Right cardiac atrium (tissue), 5 donors: ENCODE data around the gene COL19A1. TPM values are rescaled to one million over a fixed set of nuclear protein-coding genes. Genes with fewer than 3 reads are reported as not detected.

Experiments
- ATAC-seq, 2 donors: fragments of 200-7000 bp; cut with Tn5 transposase; one replicate each; pipeline versions ENCODE4 v1.8.0 to v1.9.1; 2020; ENCODE audit warnings: moderate library complexity in 2 of 2, mild to moderate bottlenecking in 1 of 2
- DNase-seq, 3 donors: peaks; one replicate each; pipeline ENCODE4 v3.0.0-alpha.2; 2020
- H3K27ac ChIP-seq: one replicate; pipeline ENCODE4 v1.5.1; 2013; ENCODE audit warnings: mild to moderate bottlenecking, low read length, control low read depth, moderate library complexity
- H3K27me3 ChIP-seq: one replicate; pipeline ENCODE4 v1.6.1; 2013; ENCODE audit not compliant: control insufficient read depth, insufficient read depth
- H3K4me1 ChIP-seq: one replicate; pipeline ENCODE4 v1.6.1; 2013; ENCODE audit warnings: low read length; ENCODE audit not compliant: control insufficient read depth, insufficient read depth
- H3K4me3 ChIP-seq: one replicate; pipeline ENCODE4 v1.5.1; 2013; ENCODE audit warnings: low read length, control low read depth
- H3K9me3 ChIP-seq: one replicate; pipeline ENCODE4 v1.6.1; 2013; ENCODE audit warnings: low read length; ENCODE audit not compliant: control insufficient read depth
- WGBS: extraction: QIAGEN DNeasy Blood & Tissue Kit; methylation state at CpG from one replicate; pipeline ENCODE4 v1.1.7; 2013; 5-methylcytosine and 5-hydroxymethylcytosine counted together
- intact Hi-C, 4 donors: fragments of 100-400 bp; cut with DNase I; formaldehyde crosslinking; loops; one replicate each; pipeline versions ENCODE4 v1.11.0 to v1.14.0; 2022 to 2023
- polyA plus RNA-seq: library from polyadenylated mRNA; stranded (reverse); fragments of 200-250 nt; gene quantifications from one replicate; pipeline ENCODE4 v1.2.3, GENCODE V29; 2013
- total RNA-seq, 4 donors: library from RNA; stranded (reverse); fragmentation: NEBNext Ultra II Directional; extraction: Animal tissue kit (Norgen Biotek cat#: 25700); gene quantifications; one replicate each; pipeline ENCODE4 v1.2.1, GENCODE V29; 2021
- donor health status: healthy with polysubstance abuse.
- donor health status: DM: no; HTN: yes; CAD: no.
- donor health status: DM: no; HTN: no; CAD: no.
- donor health status: DM: no; HTN: yes; CAD: no; lungs with severe emphysema.
- donor health status: DM: yes; HTN: yes; CAD: no.

Gene COL19A1
- total and polyA plus RNA-seq, 5 donors = 1.0 to 6.0 (median 3.6) TPM

GRCh38 chr6:70176842-70177550, 310.6 kb downstream of the COL19A1 start:
- Histone ChIP-seq H3K27me3 (no peaks in the 10 kb centered on the region), H3K4me3 (no peak overlapping the region), H3K27ac (no peak overlapping the region), H3K4me1 (no peaks in the 10 kb centered on the region), H3K9me3 (no peaks in the 10 kb centered on the region)
- ATAC-seq (no peak), DNase-seq (no peak)
- 74% methylated on average over 3 of the region's 3 CpGs for WGBS
- intact Hi-C loops = no loop called here

DNA sequence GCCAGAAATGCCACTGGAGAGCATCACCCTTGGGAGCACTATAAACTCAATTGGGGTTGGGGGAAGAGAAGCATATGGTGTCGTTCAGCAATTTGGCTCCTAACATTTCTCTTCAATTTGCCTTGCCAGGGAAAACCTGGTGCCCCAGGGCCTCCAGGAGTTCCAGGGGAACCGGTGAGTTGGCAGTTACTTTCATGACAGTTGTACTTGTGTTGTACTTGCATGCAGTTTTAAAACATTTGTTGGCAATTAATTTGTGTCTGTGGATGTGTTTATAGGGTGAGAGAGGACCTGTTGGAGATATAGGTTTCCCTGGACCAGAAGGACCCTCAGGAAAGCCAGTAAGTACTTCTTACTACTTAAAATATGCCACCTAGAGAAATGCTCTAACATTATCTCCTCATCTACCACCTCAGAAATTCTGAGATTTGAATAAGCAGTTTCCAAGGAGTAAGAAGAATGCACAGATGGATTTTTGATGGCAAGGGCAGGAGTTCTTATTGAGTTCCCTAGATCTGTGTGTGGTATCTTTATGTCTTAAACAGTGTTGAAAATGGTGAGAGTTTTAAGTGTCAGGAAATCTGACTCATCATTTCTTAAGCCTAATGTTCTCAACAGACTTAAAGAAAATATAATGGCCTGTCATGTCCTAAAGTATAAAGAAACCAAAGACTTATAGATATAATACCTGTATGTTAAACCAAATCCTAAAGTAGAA, 314.0 kb downstream of the COL19A1 start:
- intact Hi-C loops = no loop called here
- Histone ChIP-seq H3K4me3 (no peak overlapping the region), H3K27me3 (no peaks in the 10 kb centered on the region), H3K9me3 (no peaks in the 10 kb centered on the region), H3K27ac (no peak overlapping the region), H3K4me1 (no peaks in the 10 kb centered on the region)
- ATAC-seq (no peak), DNase-seq (no peak)
- WGBS = 86% methylated on average over 2 of the region's 2 CpGs

GRCh38 chr6:70180901-70181599, 314.7 kb downstream of the COL19A1 start:
- Histone ChIP-seq H3K9me3 (no peaks in the 10 kb centered on the region), H3K4me1 (no peaks in the 10 kb centered on the region), H3K4me3 (no peak overlapping the region), H3K27me3 (no peaks in the 10 kb centered on the region), H3K27ac (no peak overlapping the region)
- ATAC-seq (no peak), DNase-seq (no peak)
- intact Hi-C loops = no loop called here
- WGBS = 41% methylated on average over 1 of the region's 1 CpG

GRCh38 chr6:70183538-70183937, 317.2 kb downstream of the COL19A1 start:
- 61% methylated on average over 3 of the region's 3 CpGs for WGBS
- Histone ChIP-seq H3K9me3 (no peaks in the 10 kb centered on the region), H3K4me3 (no peak overlapping the region), H3K27me3 (no peaks in the 10 kb centered on the region), H3K4me1 (no peaks in the 10 kb centered on the region), H3K27ac (no peak overlapping the region)
- intact Hi-C loops = no loop called here
- ATAC-seq = no peak
- no peak for DNase-seq

DNA sequence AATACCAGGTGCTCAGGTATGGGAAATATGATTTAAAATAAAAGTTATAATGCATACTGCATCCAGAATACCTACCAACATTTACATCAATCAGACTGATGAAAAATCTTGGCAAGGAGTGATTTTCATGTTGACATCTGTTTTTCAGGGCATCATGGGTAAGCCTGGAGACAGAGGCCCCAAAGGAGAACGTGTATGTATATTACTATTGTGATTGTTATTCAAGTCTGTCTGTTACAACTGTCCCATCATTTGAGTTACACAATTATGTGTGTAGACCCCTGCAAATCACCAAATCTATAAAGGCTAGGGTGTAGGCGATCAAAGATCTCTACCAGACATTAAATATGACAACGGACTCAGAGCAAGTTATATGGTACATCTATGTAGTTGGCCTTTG, 318.4 kb downstream of the COL19A1 start:
- Histone ChIP-seq H3K27ac (no peak overlapping the region), H3K4me3 (no peak overlapping the region), H3K27me3 (no peaks in the 10 kb centered on the region), H3K9me3 (no peaks in the 10 kb centered on the region), H3K4me1 (no peaks in the 10 kb centered on the region)
- no peak for DNase-seq
- WGBS = 76% methylated on average over 3 of the region's 3 CpGs
- intact Hi-C loops = no loop called here
- ATAC-seq = no peak

GRCh38 chr6:70186461-70186860, 320.1 kb downstream of the COL19A1 start:
- DNase-seq = no peak
- Histone ChIP-seq H3K4me1 (no peaks in the 10 kb centered on the region), H3K27me3 (no peaks in the 10 kb centered on the region), H3K9me3 (no peaks in the 10 kb centered on the region), H3K4me3 (no peak overlapping the region), H3K27ac (no peak overlapping the region)
- intact Hi-C loops = no loop called here
- WGBS = 60% methylated on average over 1 of the region's 1 CpG
- no peak for ATAC-seq

DNA sequence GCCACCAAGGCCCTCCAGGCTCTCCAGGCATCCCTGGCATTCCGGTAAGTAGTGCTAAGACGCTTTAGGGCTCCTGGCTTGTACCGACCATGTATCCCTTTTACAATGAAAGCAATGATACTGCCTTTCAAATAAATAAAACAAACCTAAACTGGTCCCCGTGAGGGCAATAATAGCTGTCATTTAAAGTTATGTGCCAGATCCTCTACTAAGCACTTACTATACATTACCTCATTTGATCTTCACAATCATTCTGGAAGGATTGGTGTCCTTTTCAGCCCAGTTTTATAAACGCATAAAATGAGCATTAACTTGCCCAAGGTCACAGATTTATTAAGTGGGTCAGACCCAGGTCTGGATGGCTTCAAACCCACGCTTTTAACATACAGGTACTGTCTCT, 321.8 kb downstream of the COL19A1 start:
- H3K27ac ChIP-seq = no peak overlapping the region
- DNase-seq = no peak
- no peaks in the 10 kb centered on the region for H3K4me1 ChIP-seq
- intact Hi-C loops = no loop called here
- H3K4me3 ChIP-seq = no peak overlapping the region
- H3K9me3 ChIP-seq = no peaks in the 10 kb centered on the region
- 88% methylated on average over 6 of the region's 6 CpGs for WGBS
- ATAC-seq = no peak
- H3K27me3 ChIP-seq = no peaks in the 10 kb centered on the region

GRCh38 chr6:70194421-70194820, 328.1 kb downstream of the COL19A1 start:
- intact Hi-C loops = no loop called here
- no peaks in the 10 kb centered on the region for H3K9me3 ChIP-seq
- H3K4me3 ChIP-seq = no peak overlapping the region
- H3K27ac ChIP-seq = no peak overlapping the region
- H3K4me1 ChIP-seq = no peaks in the 10 kb centered on the region
- H3K27me3 ChIP-seq = no peaks in the 10 kb centered on the region
- DNase-seq (no peak), ATAC-seq (no peak)

DNA sequence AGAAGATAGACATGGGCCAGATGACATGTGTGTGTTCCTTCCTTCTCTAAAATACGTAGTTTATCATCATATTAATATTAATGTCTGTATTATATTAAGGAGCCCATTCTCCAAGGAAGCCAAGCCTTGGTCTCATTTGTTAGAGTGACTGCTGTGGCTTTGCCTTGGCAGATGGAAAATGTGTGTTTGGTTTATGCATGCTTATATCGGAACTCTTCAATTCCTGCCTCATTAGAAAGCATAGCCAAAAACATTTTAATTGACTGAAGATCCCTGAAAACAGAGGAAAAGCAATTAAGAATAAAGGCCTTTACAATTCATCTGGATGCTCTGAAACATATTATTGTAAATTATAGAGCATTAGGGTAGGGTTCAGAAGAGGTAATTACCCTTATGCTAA, 330.2 kb downstream of the COL19A1 start:
- ATAC-seq = no peak
- no peak for DNase-seq
- 87% methylated on average over 2 of the region's 2 CpGs for WGBS
- no peaks in the 10 kb centered on the region for H3K4me1 ChIP-seq
- no peak overlapping the region for H3K27ac ChIP-seq
- H3K27me3 ChIP-seq = no peaks in the 10 kb centered on the region
- no peak overlapping the region for H3K4me3 ChIP-seq
- intact Hi-C loops = no loop called here
- H3K9me3 ChIP-seq = no peaks in the 10 kb centered on the region

DNA sequence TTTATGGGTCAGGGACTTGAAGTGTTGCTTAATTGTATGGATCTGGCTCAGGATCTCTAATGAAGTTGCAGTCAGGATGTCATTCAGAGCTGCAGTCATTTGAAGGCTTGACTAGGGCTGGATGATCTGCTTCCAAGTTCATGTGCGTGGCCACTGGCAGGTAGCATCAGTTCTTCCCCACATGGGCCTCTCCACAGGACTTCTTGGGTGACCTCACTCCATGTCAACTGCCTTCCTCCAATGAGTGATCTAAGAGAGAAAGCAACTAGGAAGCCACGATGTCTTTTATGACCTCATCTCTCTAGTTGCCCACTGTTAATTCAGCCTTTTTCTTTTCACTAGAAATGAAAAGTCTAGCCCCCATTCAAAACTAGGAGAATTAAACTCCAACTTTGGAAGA, 332.4 kb downstream of the COL19A1 start:
- WGBS = 64% methylated on average over 2 of the region's 2 CpGs
- DNase-seq = no peak
- H3K4me1 ChIP-seq = no peaks in the 10 kb centered on the region
- ATAC-seq = no peak
- no peak overlapping the region for H3K4me3 ChIP-seq
- intact Hi-C loops = no loop called here
- no peaks in the 10 kb centered on the region for H3K27me3 ChIP-seq
- H3K9me3 ChIP-seq = no peaks in the 10 kb centered on the region
- H3K27ac ChIP-seq = no peak overlapping the region

DNA sequence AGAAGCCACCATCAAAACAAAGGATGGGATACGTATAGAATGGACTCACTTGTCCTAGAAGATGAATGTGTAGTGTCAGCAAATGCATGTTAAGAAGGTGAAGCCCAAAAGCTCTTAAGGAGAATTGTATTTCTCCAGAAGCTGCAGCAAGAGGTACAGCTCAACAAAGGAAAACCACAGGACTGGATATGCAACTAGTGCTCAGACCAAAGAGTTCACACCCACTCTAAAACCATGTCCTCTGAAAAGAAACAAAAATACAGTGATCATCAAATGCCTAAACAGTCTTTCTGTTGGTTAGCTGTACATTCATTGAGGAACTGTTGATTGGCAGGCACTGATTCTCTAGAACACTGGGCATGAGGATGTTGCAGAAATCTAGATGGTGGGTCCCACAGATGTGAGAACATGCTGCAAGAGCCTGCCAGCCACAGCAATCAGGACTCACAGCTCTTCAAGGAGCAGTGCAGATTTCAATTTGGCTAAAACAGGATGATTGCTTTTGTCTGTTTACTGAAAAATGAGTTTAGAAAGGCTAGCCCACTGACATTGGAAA, 342.0 kb downstream of the COL19A1 start:
- Histone ChIP-seq H3K27ac (no peak overlapping the region), H3K4me3 (no peak overlapping the region), H3K4me1 (no peaks in the 10 kb centered on the region), H3K9me3 (no peaks in the 10 kb centered on the region), H3K27me3 (no peaks in the 10 kb centered on the region)
- DNase-seq (no peak), ATAC-seq (no peak)
- 81% methylated on average over 1 of the region's 1 CpG for WGBS
- intact Hi-C loops = no loop called here
